Endodermal cell (in vitro differentiated cells): ENCODE data around the gene SMOC2. TPM values are rescaled to one million over a fixed set of nuclear protein-coding genes. Genes with fewer than 3 reads are reported as not detected.

Source experiments
- DNase-seq: peaks from one replicate; pipeline ENCODE4 v3.0.0-alpha.2; 2017
- H3K27ac ChIP-seq: 2 replicates; pipeline ENCODE4 v1.5.1; 2013; ENCODE audit warnings: mild to moderate bottlenecking, low read depth, low read length, moderate library complexity
- H3K27me3 ChIP-seq: 2 replicates; pipeline ENCODE4 v1.6.1; 2013; ENCODE audit warnings: mild to moderate bottlenecking, low read length, moderate library complexity; ENCODE audit not compliant: insufficient read depth, control insufficient read depth, poor library complexity, severe bottlenecking
- H3K36me3 ChIP-seq: 2 replicates; pipeline ENCODE4 v1.7.0; 2013; ENCODE audit warnings: mild to moderate bottlenecking, low read length, moderate library complexity; ENCODE audit not compliant: control insufficient read depth, insufficient read depth
- H3K4me1 ChIP-seq: one replicate; pipeline ENCODE4 v1.7.0; 2013; ENCODE audit warnings: low read length; ENCODE audit not compliant: control insufficient read depth, insufficient read depth
- H3K4me3 ChIP-seq: 2 replicates; pipeline ENCODE4 v1.5.1; 2013; ENCODE audit warnings: mild to moderate bottlenecking, low read length, moderate library complexity
- H3K9ac ChIP-seq: 2 replicates; pipeline ENCODE4 v1.6.1; 2013; ENCODE audit warnings: mild to moderate bottlenecking, low read length, moderate library complexity; ENCODE audit not compliant: poor library complexity, severe bottlenecking; ENCODE audit errors: extremely low read depth
- H3K9me3 ChIP-seq: 2 replicates; pipeline ENCODE4 v1.6.1; 2013; ENCODE audit warnings: mild to moderate bottlenecking, low read length, moderate library complexity; ENCODE audit not compliant: control insufficient read depth
- H3K27ac Mint-ChIP-seq: 2 replicates; pipeline ENCODE4 v1.8.0; 2020; ENCODE audit warnings: mixed read lengths
- H3K27me3 Mint-ChIP-seq: 2 replicates; pipeline ENCODE4 v1.8.0; 2021; ENCODE audit warnings: mild to moderate bottlenecking, mixed read lengths; ENCODE audit not compliant: insufficient read depth
- H3K36me3 Mint-ChIP-seq: 2 replicates; pipeline ENCODE4 v1.8.0; 2020; ENCODE audit warnings: low read depth, mixed read lengths
- H3K4me1 Mint-ChIP-seq: 2 replicates; pipeline ENCODE4 v1.8.0; 2020; ENCODE audit warnings: mixed read lengths
- H3K4me3 Mint-ChIP-seq: 2 replicates; pipeline ENCODE4 v1.8.0; 2020; ENCODE audit warnings: mild to moderate bottlenecking, moderate library complexity, mixed read lengths
- H3K9me3 Mint-ChIP-seq: 2 replicates; pipeline ENCODE4 v1.8.0; 2020; ENCODE audit warnings: mild to moderate bottlenecking, mixed read lengths
- WGBS, 2 experiments: methylation state at CpG; one replicate each; pipeline versions ENCODE4 v1.1.5 to v1.1.7; 2013; ENCODE audit warnings: missing lambda C conversion rate in 2 of 2, mixed read lengths in 1 of 2; ENCODE audit not compliant: insufficient coverage in 1 of 2, insufficient read length in 1 of 2; 5-methylcytosine and 5-hydroxymethylcytosine counted together
- total RNA-seq, 2 donors: library from RNA; stranded (reverse); fragmentation: NEBNext Ultra II Directional in 1 of 2; extraction: Animal tissue kit (Norgen Biotek cat#: 25700) in 1 of 2; gene quantifications; 2 replicates in 1 of 2; 3 replicates in 1 of 2; pipeline ENCODE4 v1.2.1, GENCODE V29; 2021
- TF ChIP-seq, protein P1 (sequence below): fragments of 200-600 bp; sonication (generic); conservative IDR thresholded peaks from 2 replicates; pipeline ENCODE4 v1.5.0; 2021; ENCODE audit warnings: antibody characterized with exemption, mild to moderate bottlenecking

SMOC2 gene
- total RNA-seq, 2 donors from 2014 or later, result 0.20 TPM; not detected in 1

DNA sequence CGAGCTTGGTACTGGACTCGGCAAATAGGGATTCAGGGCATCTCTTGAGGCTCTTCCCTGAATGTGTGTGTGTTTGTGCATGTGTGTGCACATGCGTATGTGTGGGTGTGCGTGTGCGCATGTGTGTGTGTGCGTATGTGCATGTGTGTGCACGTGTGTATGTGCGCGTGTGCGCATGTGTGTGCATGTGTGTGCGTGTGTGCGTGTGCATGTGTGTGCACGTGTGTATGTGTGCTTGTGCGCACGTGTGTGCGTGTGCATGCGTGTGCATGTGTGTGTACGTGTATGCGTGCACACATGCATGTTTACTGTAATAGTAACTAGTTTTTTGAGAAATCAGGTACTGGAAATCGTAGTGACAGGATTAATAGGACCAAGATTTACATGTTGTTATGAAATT, 117.7 kb downstream of the SMOC2 start:
- Histone ChIP-seq H3K4me3 (no peak overlapping the region), H3K27me3 (no peaks in the 10 kb centered on the region), H3K4me1 (no peaks in the 10 kb centered on the region), H3K9ac (no peak overlapping the region), H3K36me3 (no peaks in the 10 kb centered on the region), H3K9me3 (no peaks in the 10 kb centered on the region), H3K27ac (no peak overlapping the region)
- H3K27me3 Mint-ChIP-seq, result peaks cover 6% of the 10 kb centered on the region
- H3K4me1 Mint-ChIP-seq, result no peaks in the 10 kb centered on the region
- no peaks in the 10 kb centered on the region for H3K36me3 Mint-ChIP-seq
- WGBS, 2 experiments, result 93 to 98% methylated on average over 20 of the region's 20 CpGs
- H3K4me3 Mint-ChIP-seq, result no peak overlapping the region
- TF ChIP-seq, protein P1, sequence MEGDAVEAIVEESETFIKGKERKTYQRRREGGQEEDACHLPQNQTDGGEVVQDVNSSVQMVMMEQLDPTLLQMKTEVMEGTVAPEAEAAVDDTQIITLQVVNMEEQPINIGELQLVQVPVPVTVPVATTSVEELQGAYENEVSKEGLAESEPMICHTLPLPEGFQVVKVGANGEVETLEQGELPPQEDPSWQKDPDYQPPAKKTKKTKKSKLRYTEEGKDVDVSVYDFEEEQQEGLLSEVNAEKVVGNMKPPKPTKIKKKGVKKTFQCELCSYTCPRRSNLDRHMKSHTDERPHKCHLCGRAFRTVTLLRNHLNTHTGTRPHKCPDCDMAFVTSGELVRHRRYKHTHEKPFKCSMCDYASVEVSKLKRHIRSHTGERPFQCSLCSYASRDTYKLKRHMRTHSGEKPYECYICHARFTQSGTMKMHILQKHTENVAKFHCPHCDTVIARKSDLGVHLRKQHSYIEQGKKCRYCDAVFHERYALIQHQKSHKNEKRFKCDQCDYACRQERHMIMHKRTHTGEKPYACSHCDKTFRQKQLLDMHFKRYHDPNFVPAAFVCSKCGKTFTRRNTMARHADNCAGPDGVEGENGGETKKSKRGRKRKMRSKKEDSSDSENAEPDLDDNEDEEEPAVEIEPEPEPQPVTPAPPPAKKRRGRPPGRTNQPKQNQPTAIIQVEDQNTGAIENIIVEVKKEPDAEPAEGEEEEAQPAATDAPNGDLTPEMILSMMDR, result no peak
- H3K9me3 Mint-ChIP-seq, result peaks cover 5% of the 10 kb centered on the region
- H3K27ac Mint-ChIP-seq, result no peak overlapping the region
- DNase-seq, result no peak

DNA sequence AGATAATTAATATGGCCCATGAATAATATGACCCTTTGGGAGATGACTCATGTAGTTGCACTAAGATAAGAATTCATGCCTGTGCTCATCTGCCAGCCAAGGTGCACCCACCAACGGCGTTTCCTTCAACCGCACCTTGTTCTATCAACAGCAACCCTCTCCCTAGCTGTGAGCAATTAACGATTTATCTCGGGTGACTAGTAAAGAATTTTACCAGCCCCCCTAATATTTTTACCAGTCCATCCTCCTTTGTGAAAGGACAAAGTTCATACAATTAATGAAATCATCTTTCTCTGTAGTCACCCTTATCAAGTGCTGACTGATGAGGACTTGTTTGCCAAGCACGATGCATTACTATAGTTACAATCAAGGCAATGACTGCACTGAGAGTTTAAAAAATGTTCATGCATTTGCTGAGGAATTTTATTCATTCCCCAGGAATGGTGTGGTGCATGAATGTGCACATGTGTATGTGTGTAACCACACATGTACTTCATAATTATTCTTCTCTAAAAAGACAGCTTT, 118.7 kb downstream of the SMOC2 start:
- DNase-seq, result no peak
- WGBS, 2 experiments, result 93 to 95% methylated on average over 6 of the region's 6 CpGs
- Histone ChIP-seq H3K9me3 (no peaks in the 10 kb centered on the region), H3K36me3 (no peaks in the 10 kb centered on the region), H3K27me3 (no peaks in the 10 kb centered on the region), H3K27ac (no peak overlapping the region), H3K9ac (no peak overlapping the region), H3K4me3 (no peak overlapping the region), H3K4me1 (no peaks in the 10 kb centered on the region)
- Mint-ChIP-seq H3K4me1 (no peaks in the 10 kb centered on the region), H3K27me3 (peaks cover 6% of the 10 kb centered on the region), H3K4me3 (no peak overlapping the region), H3K9me3 (peaks cover 5% of the 10 kb centered on the region), H3K36me3 (no peaks in the 10 kb centered on the region), H3K27ac (no peak overlapping the region)
- TF ChIP-seq, protein P1, result no peak

DNA sequence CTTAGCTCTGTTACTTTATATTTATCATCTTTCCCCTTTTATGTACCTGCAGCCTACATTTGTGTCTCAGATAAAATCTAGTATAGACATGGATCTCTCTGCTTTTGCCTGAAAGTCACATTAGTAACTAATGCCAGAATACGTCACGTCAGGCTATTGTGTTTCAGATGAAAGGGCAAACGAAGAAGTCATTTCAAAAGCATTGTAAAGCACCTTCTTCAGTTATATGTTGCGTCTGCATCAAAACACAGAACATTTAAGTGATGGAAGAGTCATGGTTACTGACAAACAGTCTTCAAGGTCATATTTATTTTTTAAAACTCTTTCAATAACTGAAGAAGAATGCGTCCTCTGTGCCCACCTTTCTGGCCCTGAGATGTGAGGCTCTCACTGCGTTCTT, 119.1 kb downstream of the SMOC2 start:
- Mint-ChIP-seq H3K27me3 (peaks cover 6% of the 10 kb centered on the region), H3K9me3 (peaks cover 6% of the 10 kb centered on the region), H3K36me3 (no peaks in the 10 kb centered on the region), H3K4me1 (no peaks in the 10 kb centered on the region), H3K4me3 (no peak overlapping the region), H3K27ac (no peak overlapping the region)
- TF ChIP-seq, protein P1, result no peak
- Histone ChIP-seq H3K9ac (no peak overlapping the region), H3K36me3 (no peaks in the 10 kb centered on the region), H3K27me3 (no peaks in the 10 kb centered on the region), H3K4me1 (no peaks in the 10 kb centered on the region), H3K4me3 (no peak overlapping the region), H3K27ac (no peak overlapping the region), H3K9me3 (no peaks in the 10 kb centered on the region)
- WGBS, 2 experiments, result 74 to 100% methylated on average over 4 to 6 of the region's 6 CpGs
- DNase-seq, result no peak
